Neural cell (in vitro differentiated cells): Measurements from ENCODE around the gene CCDC69. TPM values are rescaled to one million over a fixed set of nuclear protein-coding genes. Genes with fewer than 3 reads are reported as not detected.
"Not testable (repeated sequence)": the region's sequence is repeated elsewhere in the genome, so short reads cannot be mapped to it uniquely, and the experiment has no call there.

Experiments
- H2AFZ ChIP-seq: fragments of 200-600, 300-800 bp; sonication (generic), shearing (Covaris generic); 2 replicates; pipeline ENCODE4 v1.6.0; 2014; ENCODE audit warnings: low read depth, mild to moderate bottlenecking, antibody characterized with exemption, low read length, moderate library complexity
- H3F3A ChIP-seq: fragments of 200-600 bp; shearing (Covaris generic); 2 replicates; pipeline ENCODE4 v1.6.1; 2016; ENCODE audit warnings: mild to moderate bottlenecking, moderate library complexity, mixed read lengths, antibody characterized with exemption, low read length; ENCODE audit not compliant: insufficient read depth, poor library complexity, severe bottlenecking
- H3K27ac ChIP-seq: fragments of 200-600, 300-800 bp; sonication (generic), shearing (Covaris generic); 2 replicates; pipeline ENCODE4 v1.5.1; 2014; ENCODE audit warnings: mild to moderate bottlenecking, low read length, moderate library complexity
- H3K27me3 ChIP-seq: fragments of 300-800, 200-600 bp; sonication (generic), shearing (Covaris generic); 2 replicates; pipeline ENCODE4 v1.6.0; 2014; ENCODE audit warnings: mild to moderate bottlenecking, low read depth, low read length, moderate library complexity; ENCODE audit not compliant: insufficient read depth
- H3K36me3 ChIP-seq: fragments of 300-800, 200-600 bp; sonication (generic), shearing (Covaris generic); 2 replicates; pipeline ENCODE4 v1.5.1; 2014; ENCODE audit warnings: mild to moderate bottlenecking, antibody characterized with exemption, low read length, moderate library complexity; ENCODE audit not compliant: insufficient read depth
- H3K4me2 ChIP-seq: fragments of 300-800, 200-600 bp; sonication (generic), shearing (Covaris generic); 2 replicates; pipeline ENCODE4 v1.6.0; 2014; ENCODE audit warnings: mild to moderate bottlenecking, low read length
- H3K4me3 ChIP-seq: fragments of 300-800, 200-600 bp; sonication (generic), shearing (Covaris generic); 2 replicates; pipeline ENCODE4 v1.5.1; 2014; ENCODE audit warnings: mild to moderate bottlenecking, low read length, moderate library complexity
- H3K79me2 ChIP-seq: fragments of 200-600 bp; shearing (Covaris generic); replicated peaks from 2 replicates; pipeline ENCODE4 v1.6.0; 2014; ENCODE audit warnings: mild to moderate bottlenecking, low read length, moderate library complexity; ENCODE audit not compliant: insufficient read depth
- H3K9ac ChIP-seq: fragments of 300-800, 200-600 bp; sonication (generic), shearing (Covaris generic); 2 replicates; pipeline ENCODE4 v1.6.1; 2016; ENCODE audit warnings: mild to moderate bottlenecking, low read length, mixed read lengths
- H3K9me2 ChIP-seq: fragments of 200-600 bp; shearing (Covaris generic); 2 replicates; pipeline ENCODE4 v1.6.1; 2016; ENCODE audit warnings: mild to moderate bottlenecking, low read length, mixed read lengths; ENCODE audit not compliant: insufficient read depth
- H3K9me3 ChIP-seq: fragments of 200-600, 300-800 bp; sonication (generic), shearing (Covaris generic); 2 replicates; pipeline ENCODE4 v1.6.1; 2016; ENCODE audit warnings: mild to moderate bottlenecking, mixed run types, low read length, moderate library complexity, mixed read lengths
- H4K20me1 ChIP-seq: fragments of 200-600 bp; shearing (Covaris generic); 2 replicates; pipeline ENCODE4 v1.6.1; 2016; ENCODE audit warnings: mild to moderate bottlenecking, mixed run types; ENCODE audit not compliant: insufficient read depth
- EP300 ChIP-seq: fragments of 450-650 bp; conservative IDR thresholded peaks from 2 replicates; pipeline ENCODE4 v1.6.1; 2014; ENCODE audit warnings: antibody characterized with exemption, mild to moderate bottlenecking, moderate library complexity; ENCODE audit not compliant: poor library complexity, severe bottlenecking
- EZH2 ChIP-seq: fragments of 200-600, 300-800 bp; shearing (Covaris generic), sonication (generic); IDR thresholded peaks from 2 replicates; pipeline ENCODE4 v1.6.1; 2014; ENCODE audit warnings: antibody characterized with exemption, low read length, borderline replicate concordance, mild to moderate bottlenecking; ENCODE audit not compliant: insufficient read depth, poor library complexity, severe bottlenecking
- MXI1 ChIP-seq: fragments of 450-650 bp; conservative IDR thresholded peaks from 2 replicates; pipeline ENCODE4 v1.6.1; 2014; ENCODE audit warnings: antibody characterized with exemption, mild to moderate bottlenecking; ENCODE audit not compliant: poor library complexity, severe bottlenecking
- POLR2AphosphoS5 ChIP-seq: IDR thresholded peaks from 2 replicates; pipeline ENCODE4 v1.6.1; 2012
- RAD21 ChIP-seq: fragments of 450-650 bp; conservative IDR thresholded peaks from 2 replicates; pipeline ENCODE4 v1.6.1; 2014; ENCODE audit warnings: antibody characterized with exemption, mild to moderate bottlenecking, moderate library complexity
- SMC3 ChIP-seq: fragments of 450-650 bp; conservative IDR thresholded peaks from 2 replicates; pipeline ENCODE4 v1.6.1; 2014; ENCODE audit warnings: antibody characterized with exemption, mild to moderate bottlenecking, moderate library complexity; ENCODE audit not compliant: poor library complexity
- TAF1 ChIP-seq: IDR thresholded peaks from 2 replicates; pipeline ENCODE4 v1.6.1; 2012; ENCODE audit warnings: low read depth
- polyA plus RNA-seq: library from polyadenylated mRNA; depleted of rRNA; stranded (reverse); fragments of >200 nt; gene quantifications from 2 replicates; pipeline ENCODE4 v1.2.3, GENCODE V29; 2014
- TF ChIP-seq, protein P1 (sequence below): IDR thresholded peaks from 2 replicates; pipeline ENCODE4 v1.6.1; 2012; ENCODE audit warnings: borderline replicate concordance
- TF ChIP-seq, protein P2 (sequence below): fragments of 450-650 bp; IDR thresholded peaks from 2 replicates; pipeline ENCODE4 v1.5.1; 2014; ENCODE audit warnings: antibody characterized with exemption, mild to moderate bottlenecking, moderate library complexity; ENCODE audit not compliant: poor library complexity, severe bottlenecking

CCDC69 gene
- polyA plus RNA-seq, 1 donor from 2014 or later = not detected

DNA sequence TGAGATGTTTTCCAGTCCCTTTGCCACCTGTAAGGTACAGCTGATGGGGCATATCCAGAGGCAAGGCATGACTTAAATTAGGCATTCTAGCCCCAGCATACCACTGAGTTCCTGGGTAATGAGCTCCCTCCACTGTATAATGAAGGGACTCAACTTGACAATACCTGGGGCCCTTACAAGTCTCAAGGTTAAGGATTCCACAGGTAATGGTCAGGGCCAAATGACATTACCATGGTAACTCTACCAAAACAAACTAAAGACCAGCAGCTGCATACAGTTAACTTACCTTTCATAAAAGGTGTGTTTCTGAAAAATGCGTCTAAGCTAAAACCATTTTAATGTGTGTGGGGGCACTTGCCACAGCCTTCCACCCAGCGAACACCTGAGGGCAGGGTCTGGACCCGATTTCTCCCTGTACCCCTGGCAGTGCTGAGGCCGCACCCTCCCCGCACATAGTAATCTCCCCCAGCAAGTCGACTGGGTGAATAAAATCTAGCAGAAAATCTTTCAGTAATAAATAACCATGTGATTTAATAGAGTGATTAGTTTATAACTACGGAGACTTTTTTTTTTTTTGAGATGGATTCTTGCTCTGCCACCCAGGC lies 24.2 kb downstream of the CCDC69 start:
- H3K9me3 ChIP-seq = no peaks in the 10 kb centered on the region
- no peak overlapping the region for H3K9ac ChIP-seq
- no peaks in the 10 kb centered on the region for H3K9me2 ChIP-seq
- H3K27ac ChIP-seq = no peak overlapping the region
- no peak overlapping the region for H3K4me2 ChIP-seq
- H3K79me2 ChIP-seq = no peaks in the 10 kb centered on the region
- no peak overlapping the region for H3K4me3 ChIP-seq
- TF ChIP-seq TAF1 (no peak), EP300 (no peak), POLR2AphosphoS5 (no peak)
- H3K36me3 ChIP-seq = no peaks in the 10 kb centered on the region
- H2AFZ ChIP-seq = no peak overlapping the region
- H3F3A ChIP-seq = no peaks in the 10 kb centered on the region
- no peaks in the 10 kb centered on the region for H3K27me3 ChIP-seq
- no peaks in the 10 kb centered on the region for H4K20me1 ChIP-seq

DNA sequence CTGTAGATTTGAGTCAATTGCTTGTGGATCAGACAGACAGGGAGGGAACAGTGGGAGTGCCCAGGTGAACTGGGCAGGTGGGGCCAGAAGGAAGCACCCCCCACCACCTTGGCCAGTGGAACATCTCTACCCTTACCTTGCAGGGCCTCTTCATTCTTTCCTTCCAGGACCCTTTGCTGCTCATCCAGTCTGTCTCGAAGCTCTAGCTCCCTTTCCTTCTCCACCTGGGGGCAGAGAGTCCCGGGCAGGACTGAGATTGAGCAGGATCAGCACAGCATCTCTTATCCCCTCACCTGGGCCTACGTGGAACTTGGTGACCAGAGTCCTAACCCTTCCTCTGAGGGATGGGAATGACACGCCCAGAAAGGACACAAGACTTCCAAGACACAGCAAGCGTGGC lies 25.0 kb downstream of the CCDC69 start:
- Histone ChIP-seq H3K79me2 (no peaks in the 10 kb centered on the region), H2AFZ (no peak overlapping the region), H3K27ac (no peak overlapping the region), H3K4me2 (no peak overlapping the region), H3K4me3 (no peak overlapping the region), H3K9me2 (no peaks in the 10 kb centered on the region), H3K27me3 (no peaks in the 10 kb centered on the region), H3K36me3 (no peaks in the 10 kb centered on the region), H3K9me3 (no peaks in the 10 kb centered on the region), H3F3A (no peaks in the 10 kb centered on the region), H4K20me1 (no peaks in the 10 kb centered on the region), H3K9ac (no peak overlapping the region)
- TF ChIP-seq, protein P1, sequence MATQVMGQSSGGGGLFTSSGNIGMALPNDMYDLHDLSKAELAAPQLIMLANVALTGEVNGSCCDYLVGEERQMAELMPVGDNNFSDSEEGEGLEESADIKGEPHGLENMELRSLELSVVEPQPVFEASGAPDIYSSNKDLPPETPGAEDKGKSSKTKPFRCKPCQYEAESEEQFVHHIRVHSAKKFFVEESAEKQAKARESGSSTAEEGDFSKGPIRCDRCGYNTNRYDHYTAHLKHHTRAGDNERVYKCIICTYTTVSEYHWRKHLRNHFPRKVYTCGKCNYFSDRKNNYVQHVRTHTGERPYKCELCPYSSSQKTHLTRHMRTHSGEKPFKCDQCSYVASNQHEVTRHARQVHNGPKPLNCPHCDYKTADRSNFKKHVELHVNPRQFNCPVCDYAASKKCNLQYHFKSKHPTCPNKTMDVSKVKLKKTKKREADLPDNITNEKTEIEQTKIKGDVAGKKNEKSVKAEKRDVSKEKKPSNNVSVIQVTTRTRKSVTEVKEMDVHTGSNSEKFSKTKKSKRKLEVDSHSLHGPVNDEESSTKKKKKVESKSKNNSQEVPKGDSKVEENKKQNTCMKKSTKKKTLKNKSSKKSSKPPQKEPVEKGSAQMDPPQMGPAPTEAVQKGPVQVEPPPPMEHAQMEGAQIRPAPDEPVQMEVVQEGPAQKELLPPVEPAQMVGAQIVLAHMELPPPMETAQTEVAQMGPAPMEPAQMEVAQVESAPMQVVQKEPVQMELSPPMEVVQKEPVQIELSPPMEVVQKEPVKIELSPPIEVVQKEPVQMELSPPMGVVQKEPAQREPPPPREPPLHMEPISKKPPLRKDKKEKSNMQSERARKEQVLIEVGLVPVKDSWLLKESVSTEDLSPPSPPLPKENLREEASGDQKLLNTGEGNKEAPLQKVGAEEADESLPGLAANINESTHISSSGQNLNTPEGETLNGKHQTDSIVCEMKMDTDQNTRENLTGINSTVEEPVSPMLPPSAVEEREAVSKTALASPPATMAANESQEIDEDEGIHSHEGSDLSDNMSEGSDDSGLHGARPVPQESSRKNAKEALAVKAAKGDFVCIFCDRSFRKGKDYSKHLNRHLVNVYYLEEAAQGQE = no peak
- no peak for TF ChIP-seq POLR2AphosphoS5
- no peak for TF ChIP-seq MXI1
- TF ChIP-seq TAF1 = no peak
- TF ChIP-seq, protein P2, sequence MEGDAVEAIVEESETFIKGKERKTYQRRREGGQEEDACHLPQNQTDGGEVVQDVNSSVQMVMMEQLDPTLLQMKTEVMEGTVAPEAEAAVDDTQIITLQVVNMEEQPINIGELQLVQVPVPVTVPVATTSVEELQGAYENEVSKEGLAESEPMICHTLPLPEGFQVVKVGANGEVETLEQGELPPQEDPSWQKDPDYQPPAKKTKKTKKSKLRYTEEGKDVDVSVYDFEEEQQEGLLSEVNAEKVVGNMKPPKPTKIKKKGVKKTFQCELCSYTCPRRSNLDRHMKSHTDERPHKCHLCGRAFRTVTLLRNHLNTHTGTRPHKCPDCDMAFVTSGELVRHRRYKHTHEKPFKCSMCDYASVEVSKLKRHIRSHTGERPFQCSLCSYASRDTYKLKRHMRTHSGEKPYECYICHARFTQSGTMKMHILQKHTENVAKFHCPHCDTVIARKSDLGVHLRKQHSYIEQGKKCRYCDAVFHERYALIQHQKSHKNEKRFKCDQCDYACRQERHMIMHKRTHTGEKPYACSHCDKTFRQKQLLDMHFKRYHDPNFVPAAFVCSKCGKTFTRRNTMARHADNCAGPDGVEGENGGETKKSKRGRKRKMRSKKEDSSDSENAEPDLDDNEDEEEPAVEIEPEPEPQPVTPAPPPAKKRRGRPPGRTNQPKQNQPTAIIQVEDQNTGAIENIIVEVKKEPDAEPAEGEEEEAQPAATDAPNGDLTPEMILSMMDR = no peak
- no peak for TF ChIP-seq SMC3
- no peak for TF ChIP-seq EZH2
- no peak for TF ChIP-seq EP300
- no peak for TF ChIP-seq RAD21

DNA sequence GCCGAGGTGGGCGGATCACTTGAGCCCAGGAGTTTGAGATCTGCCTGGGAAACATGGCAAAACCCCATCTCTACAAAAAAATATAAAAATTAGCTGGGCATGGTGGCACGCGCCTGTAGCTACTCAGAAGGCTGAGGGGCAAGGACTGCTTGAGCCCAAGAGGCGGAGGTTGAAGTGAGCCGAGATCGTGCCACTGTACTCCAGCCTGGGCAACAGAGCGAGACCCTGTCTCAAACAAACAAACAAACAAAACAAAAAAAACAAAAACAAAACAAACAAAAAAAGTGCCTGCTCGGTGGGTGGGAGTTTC lies 26.6 kb downstream of the CCDC69 start:
- not testable (repeated sequence) for H3K79me2 ChIP-seq, H3K4me2 ChIP-seq, H3K9me2 ChIP-seq, H3F3A ChIP-seq, H3K9me3 ChIP-seq, H4K20me1 ChIP-seq, H2AFZ ChIP-seq, H3K36me3 ChIP-seq, H3K4me3 ChIP-seq, H3K27ac ChIP-seq, H3K9ac ChIP-seq, H3K27me3 ChIP-seq
